GM23338 (cell line): ENCODE data around the gene LYRM2. TPM values are rescaled to one million over a fixed set of nuclear protein-coding genes. Genes with fewer than 3 reads are reported as not detected.

Source experiments
- ATAC-seq: fragments of 200-7000 bp; cut with Tn5 transposase; 3 replicates; pipeline ENCODE4 v1.9.1; 2020
- DNase-seq: peaks from one replicate; pipeline ENCODE4 v3.0.0-alpha.2; 2015; ENCODE audit warnings: low spot score
- H2AFZ ChIP-seq: fragments of 200-600 bp; sonication (generic); 2 replicates; pipeline ENCODE4 v1.8.0; 2016; ENCODE audit warnings: antibody characterized with exemption, mild to moderate bottlenecking, moderate library complexity
- H3F3A ChIP-seq: fragments of 200-600 bp; sonication (generic); replicated peaks from 2 replicates; pipeline ENCODE4 v1.8.0; 2017; ENCODE audit warnings: antibody characterized with exemption, mixed run types, low read depth
- H3K27ac ChIP-seq: fragments of 200-600 bp; sonication (generic); 2 replicates; pipeline ENCODE4 v1.6.1; 2016; ENCODE audit warnings: low read depth
- H3K27me3 ChIP-seq: fragments of 200-600 bp; sonication (generic); 2 replicates; pipeline ENCODE4 v1.8.0; 2016; ENCODE audit warnings: mild to moderate bottlenecking, mixed run types, moderate library complexity; ENCODE audit not compliant: insufficient read depth
- H3K36me3 ChIP-seq: fragments of 200-600 bp; sonication (generic); 2 replicates; pipeline ENCODE4 v1.8.0; 2016; ENCODE audit warnings: mild to moderate bottlenecking; ENCODE audit not compliant: insufficient read depth
- H3K4me1 ChIP-seq: fragments of 200-600 bp; sonication (generic); 2 replicates; pipeline ENCODE4 v1.8.0; 2016; ENCODE audit warnings: mild to moderate bottlenecking, moderate library complexity; ENCODE audit not compliant: insufficient read depth
- H3K4me2 ChIP-seq: fragments of 200-600 bp; sonication (generic); 2 replicates; pipeline ENCODE4 v1.7.1; 2017; ENCODE audit warnings: mixed run types
- H3K4me3 ChIP-seq: fragments of 200-600 bp; sonication (generic); 2 replicates; pipeline ENCODE4 v1.6.1; 2016; ENCODE audit warnings: mixed run types
- H3K79me2 ChIP-seq: fragments of 200-600 bp; sonication (generic); replicated peaks from 2 replicates; pipeline ENCODE4 v1.8.0; 2017; ENCODE audit warnings: mild to moderate bottlenecking; ENCODE audit not compliant: insufficient read depth
- H3K9me2 ChIP-seq: fragments of 200-600 bp; sonication (generic); 2 replicates; pipeline ENCODE4 v1.8.0; 2017; ENCODE audit not compliant: insufficient read depth
- H4K20me1 ChIP-seq: fragments of 200-600 bp; sonication (generic); replicated peaks from 2 replicates; pipeline ENCODE4 v1.8.0; 2017; ENCODE audit warnings: mild to moderate bottlenecking; ENCODE audit not compliant: insufficient read depth
- H3K27ac Mint-ChIP-seq: 2 replicates; pipeline ENCODE4 v1.8.0; 2020; ENCODE audit warnings: inconsistent platforms, mild to moderate bottlenecking, moderate library complexity, mixed read lengths
- H3K27me3 Mint-ChIP-seq: 3 replicates; pipeline ENCODE4 v1.8.0; 2022; ENCODE audit warnings: low read depth, mild to moderate bottlenecking, moderate library complexity, mixed read lengths, inconsistent platforms; ENCODE audit not compliant: insufficient read depth, poor library complexity
- H3K36me3 Mint-ChIP-seq: 3 replicates; pipeline ENCODE4 v1.8.0; 2021; ENCODE audit warnings: low read depth, mild to moderate bottlenecking, inconsistent platforms, moderate library complexity, mixed read lengths
- H3K4me1 Mint-ChIP-seq: 3 replicates; pipeline ENCODE4 v1.8.0; 2020; ENCODE audit warnings: mild to moderate bottlenecking, inconsistent platforms, mixed read lengths
- H3K4me3 Mint-ChIP-seq: 3 replicates; pipeline ENCODE4 v1.8.0; 2021; ENCODE audit warnings: moderate library complexity, mild to moderate bottlenecking, inconsistent platforms, mixed read lengths
- H3K9me3 Mint-ChIP-seq: 3 replicates; pipeline ENCODE4 v1.8.0; 2020; ENCODE audit warnings: moderate library complexity, mild to moderate bottlenecking, inconsistent platforms, mixed read lengths
- ETS1 ChIP-seq: IDR thresholded peaks from 2 replicates; pipeline ENCODE4 v1.6.1; 2016; ENCODE audit warnings: antibody characterized with exemption
- EZH2 ChIP-seq: fragments of 200-600 bp; sonication (generic); IDR thresholded peaks from one replicate; pipeline ENCODE4 v1.8.0; 2017; ENCODE audit warnings: antibody characterized with exemption, mild to moderate bottlenecking, low read depth; ENCODE audit not compliant: unreplicated experiment
- REST ChIP-seq: IDR thresholded peaks from one replicate; pipeline ENCODE4 v1.6.1; 2018; ENCODE audit warnings: antibody characterized with exemption; ENCODE audit not compliant: unreplicated experiment
- ZNF331 ChIP-seq: fragments of 250-450 bp; sonication (Bioruptor Pico); IDR thresholded peaks from 2 replicates; pipeline ENCODE4 v1.5.0; 2020; ENCODE audit warnings: low read depth, mild to moderate bottlenecking, moderate library complexity
- ZNF462 ChIP-seq: fragments of 250-450 bp; sonication (Bioruptor Pico); IDR thresholded peaks from 2 replicates; pipeline ENCODE4 v1.5.0; 2020; ENCODE audit warnings: mild to moderate bottlenecking, moderate library complexity
- polyA plus RNA-seq: library from polyadenylated mRNA; unstranded; fragments of >200 nt; fragmentation: Nextera tagmentation; extraction: Ambion mirVana; gene quantifications from 2 replicates; pipeline ENCODE4 v1.2.1, GENCODE V29; 2016
- total RNA-seq: library from RNA; depleted of rRNA; stranded (reverse); fragments of >200 nt; shearing (Covaris generic); gene quantifications from 2 replicates; pipeline ENCODE4 v1.2.3, GENCODE V29; 2014

Gene LYRM2
- total and polyA plus RNA-seq, 2 experiments from 2014 or later = 20.3 to 67.3 TPM

GRCh38 chr6:89596056-89596455 lies 42.5 kb downstream of the LYRM2 start:
- Histone ChIP-seq H3K4me3 (no peak overlapping the region), H3K36me3 (no peaks in the 10 kb centered on the region), H3K4me1 (no peaks in the 10 kb centered on the region), H2AFZ (no peak overlapping the region), H3K4me2 (no peak overlapping the region), H3K9me2 (peaks cover 3% of the 10 kb centered on the region; the same call in 1 of the 2 replicates), H3K27ac (no peak overlapping the region), H4K20me1 (no peaks in the 10 kb centered on the region), H3K27me3 (no peaks in the 10 kb centered on the region), H3K79me2 (no peaks in the 10 kb centered on the region), H3F3A (no peaks in the 10 kb centered on the region)
- H3K36me3 Mint-ChIP-seq = no peaks in the 10 kb centered on the region
- no peak for DNase-seq
- TF ChIP-seq ETS1 = no peak
- no peak for TF ChIP-seq EZH2
- no peak for TF ChIP-seq ZNF462 (CRISPR knock-in tag)
- no peak overlapping the region for H3K4me3 Mint-ChIP-seq
- no peak for ATAC-seq
- H3K4me1 Mint-ChIP-seq = peaks cover 2% of the 10 kb centered on the region
- no peaks in the 10 kb centered on the region for H3K9me3 Mint-ChIP-seq
- no peaks in the 10 kb centered on the region for H3K27me3 Mint-ChIP-seq
- H3K27ac Mint-ChIP-seq = no peak overlapping the region

GRCh38 chr6:89591745-89592144 lies 46.8 kb downstream of the LYRM2 start:
- H3K4me1 ChIP-seq = peaks cover 10% of the 10 kb centered on the region; the same call in 1 of the 2 replicates
- no peak overlapping the region for H3K27ac Mint-ChIP-seq
- no peak overlapping the region for H3K4me3 Mint-ChIP-seq
- H3K9me2 ChIP-seq = peaks cover 3% of the 10 kb centered on the region; the same call in 1 of the 2 replicates
- peaks cover 2% of the 10 kb centered on the region for H3K27me3 Mint-ChIP-seq
- no peak overlapping the region for H3K27ac ChIP-seq
- no peaks in the 10 kb centered on the region for H3F3A ChIP-seq
- H4K20me1 ChIP-seq = no peaks in the 10 kb centered on the region
- H3K9me3 Mint-ChIP-seq = no peaks in the 10 kb centered on the region
- H3K27me3 ChIP-seq = no peaks in the 10 kb centered on the region
- peaks cover 12% of the 10 kb centered on the region for H3K4me1 Mint-ChIP-seq
- H3K36me3 Mint-ChIP-seq = no peaks in the 10 kb centered on the region
- no peak overlapping the region for H2AFZ ChIP-seq
- ATAC-seq = no peak
- no peaks in the 10 kb centered on the region for H3K36me3 ChIP-seq
- no peaks in the 10 kb centered on the region for H3K79me2 ChIP-seq
- H3K4me2 ChIP-seq = no peak overlapping the region
- no peak for DNase-seq
- H3K4me3 ChIP-seq = no peak overlapping the region
- TF ChIP-seq ETS1 (no peak), REST (no peak), ZNF331 (no peak), EZH2 (no peak)
